ENCODE results near the gene GRIP1.
A peak's percentile ranks its signal among the peaks of the same experiment; 100 is the strongest.

The GRIP1 gene

DNA sequence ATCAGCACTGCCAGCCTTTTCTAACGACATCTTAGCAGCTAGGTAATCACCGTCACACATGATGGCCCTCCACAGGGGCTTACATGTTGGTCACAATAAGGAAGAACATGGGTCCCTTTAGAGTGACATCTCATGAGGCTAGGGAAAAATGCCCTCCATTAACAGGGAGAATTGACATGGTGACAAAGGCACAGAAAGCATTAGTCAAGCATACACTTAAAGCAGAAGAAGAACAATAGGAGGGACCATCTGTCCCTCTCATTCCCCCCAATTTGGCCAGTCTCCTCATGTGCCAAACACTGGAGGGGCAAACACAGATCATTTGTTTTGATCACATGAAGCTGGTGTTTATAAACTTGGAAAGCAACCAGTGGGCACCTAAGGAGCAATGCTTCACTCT, 78.0 kb downstream of the GRIP1 start:
- no peak for DNase-seq

DNA sequence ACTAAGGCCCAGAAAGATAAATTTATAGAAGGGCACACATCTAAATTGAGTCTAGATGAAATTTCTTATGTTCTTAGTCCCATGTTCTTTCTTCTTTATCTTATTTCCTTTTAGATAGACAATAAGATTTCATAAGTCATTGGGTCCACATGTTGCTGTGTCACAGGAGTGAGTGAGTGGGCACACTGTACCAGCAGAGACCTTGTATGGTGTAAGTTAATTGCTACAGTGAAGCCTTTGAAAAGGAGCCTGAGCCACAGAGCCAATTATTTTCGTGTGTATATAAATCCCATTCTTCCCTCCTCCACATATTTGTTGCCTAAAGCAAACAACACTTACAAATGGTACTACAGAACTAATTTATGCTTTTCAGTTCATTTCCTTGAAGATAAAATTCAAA, 79.1 kb downstream of the GRIP1 start:
- peak; percentile 41 to 76 for DNase-seq

- DNase-seq, result no peak
Observed at GRCh38 chr12:66598608-66599007, 80.3 kb downstream of the GRIP1 start.

DNA sequence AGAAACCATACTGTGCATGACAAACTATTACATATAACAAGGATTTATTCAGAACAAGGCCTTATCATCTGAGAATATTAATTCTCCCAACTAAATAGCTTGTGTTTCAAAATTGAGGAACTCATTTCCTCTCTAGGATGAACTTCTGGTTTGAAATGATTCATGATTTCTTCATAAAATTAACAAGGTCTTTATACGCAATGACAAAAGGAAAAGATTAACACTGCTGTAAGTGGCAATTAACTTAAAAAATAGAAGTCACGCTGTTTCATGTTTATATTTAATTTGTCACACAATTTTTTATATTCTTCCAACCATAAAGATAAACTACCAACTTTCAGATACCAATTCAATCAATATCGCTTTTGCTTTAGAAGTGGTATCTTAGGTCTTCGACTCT, 80.8 kb downstream of the GRIP1 start:
- peak; percentile 1 to 44 for DNase-seq

DNA sequence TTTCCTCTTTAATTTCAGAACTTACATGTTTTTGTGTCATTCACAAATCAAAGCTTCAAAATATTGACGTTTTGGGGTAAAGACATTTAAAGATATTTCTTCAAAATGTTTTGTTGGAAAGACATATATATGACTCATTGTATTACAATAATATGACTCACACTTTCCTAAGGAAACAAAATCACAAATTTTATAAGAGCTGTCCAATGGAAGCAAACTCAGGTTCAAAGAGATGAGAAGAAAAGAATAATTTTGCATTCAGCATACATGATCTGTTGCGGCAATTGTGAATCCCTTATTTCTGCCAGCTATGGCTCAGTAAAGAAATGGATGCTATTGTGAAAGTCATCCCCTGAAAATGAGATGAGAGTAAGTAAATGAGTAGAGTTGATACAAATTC, 82.7 kb downstream of the GRIP1 start:
- DNase-seq, result peak in 1 of 2 donors; percentile 8

GRCh38 chr12:66594688-66595087, 84.2 kb downstream of the GRIP1 start:
- DNase-seq, result peak; percentile 4 to 10

DNA sequence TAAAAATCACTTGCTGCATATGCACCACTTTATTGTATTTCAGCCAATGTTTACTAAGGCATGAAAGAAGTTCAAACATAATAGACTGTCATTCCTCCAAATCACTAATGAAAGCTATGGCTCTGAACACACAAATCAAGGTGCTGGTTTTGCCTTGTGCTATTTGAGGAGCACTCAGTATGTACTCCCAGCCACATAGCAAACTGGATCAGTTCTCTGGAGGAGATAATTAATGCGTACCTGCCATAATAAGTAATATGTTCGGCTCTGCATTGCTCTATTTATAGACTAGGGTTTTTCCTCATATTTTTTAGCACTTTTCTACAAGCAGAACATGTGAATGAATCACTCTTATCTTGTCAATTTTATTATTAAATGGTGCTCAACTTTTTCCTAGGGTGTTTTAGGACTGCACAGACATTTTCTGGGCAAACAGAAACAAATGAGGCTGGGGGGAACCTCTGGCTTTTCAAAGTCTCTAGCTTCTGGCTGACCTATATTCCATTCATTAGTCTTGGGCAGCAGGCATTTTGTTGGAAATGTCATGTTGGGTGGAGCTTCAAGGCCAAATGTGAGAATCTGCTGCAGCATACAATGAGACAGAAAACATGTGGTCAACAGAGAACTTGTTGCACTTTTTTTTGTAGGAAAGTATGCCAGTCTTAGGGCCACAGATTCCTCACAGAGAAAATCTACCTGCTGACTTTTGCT, 88.4 kb downstream of the GRIP1 start:
- no peak for DNase-seq

DNA sequence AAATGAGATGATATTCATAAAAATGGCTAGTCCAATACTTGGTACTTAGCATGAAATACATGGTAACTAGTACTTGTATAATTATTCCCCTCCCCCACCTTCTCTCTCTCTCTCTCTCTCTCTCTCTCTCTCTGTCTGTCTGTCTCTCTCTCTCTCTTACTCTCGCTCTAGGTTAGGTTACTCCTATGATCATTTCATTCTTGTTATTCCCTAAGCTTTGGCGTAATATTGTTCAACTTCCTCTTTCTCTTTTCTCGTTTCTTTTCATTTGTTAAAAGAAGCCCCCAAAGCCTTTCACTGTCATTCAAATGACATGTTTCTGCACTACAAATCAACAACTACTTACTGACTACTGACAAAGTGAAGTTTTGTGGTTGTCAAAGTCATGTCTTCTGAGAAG, 89.8 kb downstream of the GRIP1 start:
- DNase-seq, result no peak

- no peak for DNase-seq
Observed at GRCh38 chr12:66587912-66588311, 91.0 kb downstream of the GRIP1 start.

DNA sequence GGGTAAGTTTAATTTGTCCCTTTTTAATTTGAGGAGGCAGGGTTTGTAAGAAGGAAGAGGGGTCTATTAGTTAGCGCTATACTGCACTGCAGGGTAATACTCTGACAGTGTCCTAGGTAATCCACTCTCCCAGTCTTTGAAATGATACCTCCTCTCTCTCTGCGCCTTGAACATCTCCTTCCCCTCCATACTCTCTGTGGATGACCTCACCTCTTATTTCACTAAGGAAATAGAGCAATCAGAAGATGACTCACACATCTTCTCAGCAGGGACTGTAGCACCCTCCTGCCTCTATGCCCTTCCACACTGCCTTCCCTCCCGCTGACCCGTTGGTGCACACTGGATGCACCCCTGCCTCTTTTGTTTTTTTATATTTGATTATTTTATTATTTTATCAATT, 94.2 kb downstream of the GRIP1 start:
- peak; percentile 17 to 20 for DNase-seq

DNA sequence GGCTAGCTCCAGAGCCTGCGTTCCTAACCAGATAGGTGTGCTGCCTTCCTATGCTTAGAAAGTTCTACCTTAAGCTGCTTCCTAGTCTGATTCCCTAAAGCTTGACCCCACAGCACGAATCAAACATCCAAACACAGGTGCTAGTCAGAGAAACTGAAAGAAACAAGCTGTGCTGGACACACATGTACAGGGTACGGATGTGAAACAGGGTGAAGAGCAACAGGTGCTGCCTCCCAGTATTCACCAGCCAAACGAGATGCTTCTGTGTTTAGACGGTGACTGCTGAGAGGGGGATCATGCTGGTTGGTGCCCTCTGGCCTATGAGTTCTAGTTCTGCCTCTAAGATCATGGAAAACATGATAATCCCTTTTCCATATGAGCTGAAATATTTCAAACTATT, 105.3 kb downstream of the GRIP1 start:
- DNase-seq, result no peak

DNA sequence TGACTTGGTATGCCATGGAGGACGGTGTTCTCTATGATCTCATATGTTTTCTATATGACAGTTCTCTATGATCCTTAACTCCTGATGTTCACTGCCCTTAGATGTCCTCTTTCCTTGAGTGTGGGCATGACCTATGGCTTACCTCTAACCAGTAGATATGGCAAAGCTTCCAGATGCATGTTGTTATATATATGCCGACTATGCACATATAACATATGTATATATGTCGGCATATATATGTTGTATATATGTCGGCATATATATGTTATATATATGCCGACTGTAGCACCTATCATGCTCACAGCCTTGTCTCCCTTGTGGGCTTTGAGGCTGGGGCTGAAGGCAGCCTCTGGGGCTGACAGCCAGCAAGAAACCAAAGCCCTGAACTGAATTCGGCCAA, 106.0 kb downstream of the GRIP1 start:
- no peak for DNase-seq

- DNase-seq, result no peak
Observed at GRCh38 chr12:66571361-66571915, 107.4 kb downstream of the GRIP1 start.

DNA sequence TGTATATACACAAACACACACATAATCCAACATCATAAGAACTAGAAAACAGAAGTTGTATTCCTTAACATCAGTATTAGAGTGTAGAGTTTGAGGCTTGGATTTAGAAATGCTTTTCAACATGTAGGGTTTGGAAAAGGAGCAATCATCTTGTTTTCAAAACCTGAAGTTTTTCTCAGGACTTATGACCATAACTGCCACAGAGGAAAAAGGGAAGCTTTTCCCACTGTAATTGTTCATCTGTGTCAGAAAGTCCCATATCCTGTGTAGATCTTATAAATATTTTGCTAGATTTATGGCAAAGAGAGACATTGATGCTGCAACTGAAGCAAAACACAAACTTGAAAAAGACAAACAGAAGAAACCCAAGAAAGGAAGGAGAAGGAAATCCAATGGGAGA, 115.7 kb downstream of the GRIP1 start:
- no peak for DNase-seq

DNA sequence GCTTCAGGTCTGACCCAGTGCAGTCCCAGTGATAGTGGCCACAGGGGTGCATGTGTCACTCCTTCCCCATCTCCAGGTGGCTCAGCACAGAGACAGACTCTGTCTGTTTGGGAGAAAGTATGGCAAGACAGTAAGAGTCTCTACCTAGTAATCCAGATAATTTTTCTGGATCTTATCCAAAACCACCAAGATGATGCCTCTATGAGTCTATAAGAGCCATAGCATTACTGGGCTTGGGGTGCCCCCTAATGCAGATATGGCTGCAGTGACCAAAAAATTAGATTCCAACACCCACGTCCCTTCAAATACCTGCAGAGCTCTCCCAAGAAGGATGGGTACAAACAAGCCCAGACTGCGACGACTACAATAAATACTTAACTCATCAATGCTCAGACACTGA, 123.8 kb downstream of the GRIP1 start:
- no peak for DNase-seq

- DNase-seq, result no peak
Observed at GRCh38 chr12:66552716-66553115, 126.2 kb downstream of the GRIP1 start.

GRCh38 chr12:66550626-66551025, 128.2 kb downstream of the GRIP1 start:
- DNase-seq, result peak in 1 of 2 donors; percentile 4

DNA sequence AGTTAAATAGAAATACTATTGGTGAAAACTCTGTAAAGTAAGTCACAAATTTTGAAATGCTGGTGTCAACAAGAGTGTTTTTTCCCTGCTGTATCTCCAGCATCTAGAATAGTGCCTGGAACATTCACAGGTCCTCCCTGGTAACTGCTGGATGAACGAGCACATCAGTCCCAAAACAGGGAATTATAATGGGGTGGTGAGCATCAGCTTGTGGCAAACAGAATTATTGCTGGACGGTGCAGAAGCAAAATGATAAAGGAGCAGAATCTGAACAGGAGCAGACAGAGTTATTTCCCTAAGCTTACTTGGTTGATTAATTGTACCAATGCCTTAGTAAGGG, 129.9 kb downstream of the GRIP1 start:
- DNase-seq, result no peak

DNA sequence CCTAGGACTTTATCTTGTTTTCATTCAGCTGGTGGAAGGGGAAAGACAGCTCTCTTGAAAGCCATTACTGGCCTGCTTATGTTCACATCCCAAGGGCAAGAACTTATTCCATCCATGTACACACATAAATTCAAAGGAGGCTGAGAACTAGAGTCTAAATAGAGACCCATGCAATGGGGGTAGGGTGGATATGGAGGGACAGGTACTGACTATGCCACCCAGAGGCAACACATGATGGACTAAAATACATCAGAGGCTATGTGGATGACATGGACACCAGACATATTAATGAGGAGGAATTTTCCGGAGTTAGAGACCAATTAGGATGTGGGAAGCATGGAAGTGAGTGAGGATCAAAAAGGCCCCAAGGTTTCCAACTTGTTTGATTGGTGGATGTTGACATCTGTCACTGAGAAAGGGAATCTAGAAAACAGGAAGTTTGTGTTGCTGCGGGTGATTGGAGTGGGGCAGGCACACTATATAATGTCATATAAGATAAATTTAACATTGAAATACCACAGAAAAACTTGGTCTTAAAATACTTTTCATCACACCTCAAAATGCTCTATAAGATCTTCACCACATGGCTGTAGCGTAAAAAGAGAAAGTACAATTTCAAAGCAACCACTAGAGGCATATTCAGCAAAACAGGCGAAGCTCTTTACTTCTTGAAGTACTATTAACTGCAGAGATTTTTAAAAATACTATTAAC, 130.4 kb downstream of the GRIP1 start:
- DNase-seq, result no peak

DNA sequence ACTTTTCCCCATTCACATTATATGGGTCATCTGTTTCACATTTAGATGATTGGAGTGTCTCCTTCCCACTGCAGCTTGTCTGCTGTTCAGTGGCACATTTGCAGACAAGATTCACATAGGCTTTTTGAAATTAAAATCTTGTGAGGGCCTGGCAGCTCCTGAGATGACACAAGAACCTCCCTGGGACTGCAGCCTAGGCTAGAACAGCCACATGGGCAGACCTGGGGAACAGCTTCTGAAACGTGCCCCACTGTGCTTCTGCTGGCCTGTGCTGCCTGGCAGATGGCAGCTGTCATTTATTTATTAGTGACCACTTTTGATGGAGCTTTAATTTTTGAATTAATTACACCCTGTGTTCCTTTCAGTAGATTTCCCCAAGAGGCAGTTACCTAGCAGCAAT, 137.4 kb downstream of the GRIP1 start:
- DNase-seq, result no peak

GRCh38 chr12:66539431-66539830, 139.4 kb downstream of the GRIP1 start:
- DNase-seq, result no peak

- no peak for DNase-seq
Observed at GRCh38 chr12:66538970-66539369, 139.9 kb downstream of the GRIP1 start.

- DNase-seq, result no peak
Observed at GRCh38 chr12:66537876-66538275, 141.0 kb downstream of the GRIP1 start.

DNA sequence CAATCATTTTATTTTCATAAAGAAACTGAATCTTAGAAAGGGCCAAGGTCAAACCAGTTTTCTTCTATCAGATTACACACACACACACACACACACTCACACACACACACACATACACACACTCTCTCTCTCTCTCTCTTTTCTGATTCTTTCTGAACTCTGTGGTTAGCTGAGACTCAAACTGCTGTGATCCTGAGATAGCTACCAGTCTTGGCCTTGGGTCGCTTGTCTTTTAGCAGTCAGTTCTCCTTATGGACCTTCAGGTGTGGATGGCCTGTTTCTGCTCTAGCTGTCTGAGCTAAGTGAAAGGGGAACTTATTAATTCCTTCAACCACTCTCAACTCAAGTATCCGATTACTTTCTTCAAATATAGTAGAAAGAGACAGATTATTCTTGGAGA, 145.1 kb downstream of the GRIP1 start:
- no peak for DNase-seq

Data from inflammatory macrophage (primary cell).